SIG-M5 treated with dmso at 0.1 percent for 504 hours (cell line): ENCODE results near the gene PAPOLA.
A peak's percentile ranks its signal among the peaks of the same experiment; 100 is the strongest.
"Not testable (repeated sequence)": the region's sequence is repeated elsewhere in the genome, so short reads cannot be mapped to it uniquely, and the experiment has no call there.

Experiments
- DNase-seq: peaks from one replicate; lab custom pipeline; 2025; ENCODE audit not compliant: unreplicated experiment; lab: John Stamatoyannopoulos, UW

The PAPOLA gene

GRCh38 chr14:96502621-96503305 is 581 bp downstream of the PAPOLA start:
- DNase-seq = peak; percentile 54

- no peak for DNase-seq
Observed at GRCh38 chr14:96503306-96503679, 1.1 kb downstream of the PAPOLA start.

DNA sequence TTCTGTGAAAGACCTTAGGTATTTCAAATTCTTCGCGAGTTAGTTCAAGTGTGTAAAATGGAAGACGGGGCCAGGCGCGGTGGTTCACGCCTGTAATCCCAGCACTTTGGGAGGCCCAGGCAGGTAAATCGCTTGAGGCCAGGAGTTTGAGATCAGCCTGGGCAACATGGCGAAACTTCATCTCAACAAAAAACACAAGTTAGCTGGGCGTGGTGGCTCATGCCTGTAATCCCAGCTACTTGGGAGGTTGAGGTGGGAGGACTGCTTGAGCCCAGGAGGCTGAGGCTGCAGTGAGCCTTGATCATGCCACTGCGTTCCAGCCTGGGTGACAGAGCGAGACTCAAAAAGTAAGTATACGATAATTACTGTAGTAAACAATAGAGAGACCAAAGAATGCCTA is 2.2 kb downstream of the PAPOLA start:
- DNase-seq = not testable (repeated sequence)

GRCh38 chr14:96507723-96508122 is 5.5 kb downstream of the PAPOLA start:
- no peak for DNase-seq

GRCh38 chr14:96508900-96509299 is 6.7 kb downstream of the PAPOLA start:
- DNase-seq = no peak

- no peak for DNase-seq
Observed at GRCh38 chr14:96509457-96510090, 7.4 kb downstream of the PAPOLA start.

GRCh38 chr14:96511146-96511545 is 9.0 kb downstream of the PAPOLA start:
- no peak for DNase-seq

DNA sequence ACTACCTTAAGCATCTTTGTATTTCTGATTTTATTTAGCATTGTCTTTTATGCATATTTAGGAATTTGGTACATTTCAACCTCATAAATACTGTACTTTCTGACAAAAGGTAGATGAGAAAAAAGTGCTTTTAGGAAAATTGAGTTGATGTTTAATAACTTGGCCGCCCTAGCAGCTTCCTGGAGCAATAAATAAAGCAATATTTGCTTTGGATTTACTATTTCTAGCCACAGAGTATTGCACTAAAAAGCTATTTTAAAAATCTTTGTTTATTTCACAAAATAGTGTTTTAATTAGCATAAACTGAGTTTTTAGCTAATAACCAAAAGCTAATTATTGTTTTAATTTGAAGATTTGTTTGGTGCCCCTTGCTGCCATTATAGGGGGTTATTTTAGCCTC is 9.5 kb downstream of the PAPOLA start:
- no peak for DNase-seq

DNA sequence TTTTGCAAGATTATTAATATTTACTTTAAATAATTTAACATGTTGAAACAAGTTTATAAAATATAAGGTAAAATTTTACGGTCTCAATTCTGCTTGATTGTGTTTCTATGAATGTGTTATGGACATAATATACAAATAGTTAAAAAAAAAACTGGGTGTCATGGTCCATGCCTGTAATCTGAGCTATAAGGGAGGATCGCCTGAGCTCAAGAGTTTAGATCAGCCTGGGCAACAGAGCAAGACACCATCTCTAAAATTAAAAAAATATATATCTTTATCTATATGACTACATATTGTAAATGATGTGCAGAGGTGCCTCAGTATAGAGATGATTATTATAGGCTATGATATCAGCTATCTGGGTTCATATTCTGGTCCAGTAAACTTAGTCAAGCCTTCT is 9.9 kb downstream of the PAPOLA start:
- DNase-seq = no peak

DNA sequence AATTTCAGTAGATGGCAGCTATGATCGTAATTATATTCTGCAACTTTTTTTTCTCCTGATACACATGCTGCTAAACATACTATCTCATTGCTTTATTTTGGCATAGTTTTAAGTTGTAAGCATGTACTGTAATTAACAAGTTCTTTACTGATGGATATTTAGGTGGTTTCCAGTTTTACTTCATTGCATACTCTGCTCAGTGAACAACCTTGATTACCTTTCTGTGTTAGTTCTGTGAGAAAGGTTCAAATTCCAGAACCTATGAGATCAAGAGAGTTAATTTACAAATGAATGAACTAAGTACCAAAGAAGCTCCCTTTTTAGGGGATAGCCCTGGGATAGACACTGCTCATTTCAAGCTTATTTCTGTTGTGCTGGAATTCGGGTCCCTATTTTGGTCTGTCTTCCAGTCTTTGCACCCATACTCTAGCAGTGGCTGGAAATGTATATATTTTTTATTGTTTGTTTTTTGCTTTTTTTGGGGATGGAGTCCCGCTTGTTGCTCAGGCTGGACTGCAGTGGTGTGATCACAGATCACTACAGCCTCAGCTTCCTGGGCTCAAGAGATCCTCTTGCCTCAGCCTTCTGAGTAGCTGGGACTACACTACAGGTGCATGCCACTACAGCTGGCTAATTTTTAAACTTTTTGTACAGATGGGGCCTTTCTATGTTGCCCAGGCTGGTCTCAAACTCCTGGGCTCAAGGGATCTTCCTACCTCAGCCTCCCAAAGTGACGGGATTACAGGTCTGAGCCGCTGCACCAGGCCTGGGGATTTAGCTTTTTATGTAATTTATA is 10.6 kb downstream of the PAPOLA start:
- DNase-seq = no peak

DNA sequence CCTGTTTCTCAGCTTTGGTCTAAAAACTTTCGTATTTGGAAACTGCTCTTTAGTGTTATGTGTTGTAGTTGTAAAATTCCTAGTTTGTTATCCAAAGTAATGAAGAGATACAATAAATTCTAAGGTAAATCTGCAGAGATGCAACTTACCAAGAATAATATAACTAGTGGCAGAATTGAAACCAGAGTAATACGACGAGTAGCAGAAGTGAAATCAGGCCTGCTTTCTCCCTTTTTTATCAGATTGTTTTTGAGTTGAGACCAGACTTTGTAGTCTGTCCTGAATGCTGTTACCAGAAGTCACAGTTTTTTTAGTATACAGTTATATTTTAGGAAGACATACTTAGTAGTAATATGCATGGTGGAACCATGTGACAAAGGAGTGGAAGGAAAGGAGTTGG is 12.5 kb downstream of the PAPOLA start:
- no peak for DNase-seq

DNA sequence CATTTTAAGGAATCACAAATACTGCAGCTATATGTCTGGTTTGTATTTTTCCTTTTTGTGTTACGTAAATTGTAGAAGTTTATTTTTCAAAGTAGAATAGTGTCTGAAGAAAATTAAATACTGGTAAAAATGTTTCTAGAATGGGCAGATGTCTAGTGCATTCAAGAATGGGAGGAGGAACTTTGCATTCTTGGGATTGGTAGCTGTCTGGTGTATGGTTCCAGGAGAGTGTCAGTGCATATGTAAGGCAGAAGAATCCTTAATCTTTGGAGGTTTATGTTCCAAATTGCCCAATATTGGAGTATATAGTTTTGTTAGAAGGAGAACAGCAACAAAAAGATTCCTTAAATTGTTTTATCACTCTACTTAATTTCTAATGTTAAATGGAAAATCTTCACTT is 13.5 kb downstream of the PAPOLA start:
- DNase-seq = no peak

- no peak for DNase-seq
Observed at GRCh38 chr14:96516351-96516750, 14.2 kb downstream of the PAPOLA start.

- no peak for DNase-seq
Observed at GRCh38 chr14:96519970-96520369, 17.8 kb downstream of the PAPOLA start.

DNA sequence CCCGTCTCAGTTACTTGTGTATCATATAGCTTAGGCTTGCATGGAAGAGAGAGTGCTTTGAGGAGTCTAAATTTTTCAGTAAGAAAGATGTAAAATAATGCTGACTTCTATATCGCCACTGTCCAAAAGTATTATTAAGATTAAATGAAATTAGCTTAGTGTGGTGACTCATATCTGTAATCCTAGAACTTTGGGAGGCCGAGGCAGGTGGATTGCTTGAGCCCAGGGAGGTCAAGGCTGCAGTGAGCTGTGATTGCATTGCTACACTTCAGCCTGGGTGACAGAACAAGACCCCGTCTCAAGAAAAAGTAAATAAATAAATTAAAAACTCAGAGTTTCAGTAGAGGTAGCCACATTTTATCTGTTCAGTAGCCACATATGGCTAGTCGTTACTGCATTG is 23.3 kb downstream of the PAPOLA start:
- DNase-seq = no peak

GRCh38 chr14:96532632-96533031 is 30.4 kb downstream of the PAPOLA start:
- no peak for DNase-seq

GRCh38 chr14:96536807-96537206 is 34.6 kb downstream of the PAPOLA start:
- DNase-seq = no peak

DNA sequence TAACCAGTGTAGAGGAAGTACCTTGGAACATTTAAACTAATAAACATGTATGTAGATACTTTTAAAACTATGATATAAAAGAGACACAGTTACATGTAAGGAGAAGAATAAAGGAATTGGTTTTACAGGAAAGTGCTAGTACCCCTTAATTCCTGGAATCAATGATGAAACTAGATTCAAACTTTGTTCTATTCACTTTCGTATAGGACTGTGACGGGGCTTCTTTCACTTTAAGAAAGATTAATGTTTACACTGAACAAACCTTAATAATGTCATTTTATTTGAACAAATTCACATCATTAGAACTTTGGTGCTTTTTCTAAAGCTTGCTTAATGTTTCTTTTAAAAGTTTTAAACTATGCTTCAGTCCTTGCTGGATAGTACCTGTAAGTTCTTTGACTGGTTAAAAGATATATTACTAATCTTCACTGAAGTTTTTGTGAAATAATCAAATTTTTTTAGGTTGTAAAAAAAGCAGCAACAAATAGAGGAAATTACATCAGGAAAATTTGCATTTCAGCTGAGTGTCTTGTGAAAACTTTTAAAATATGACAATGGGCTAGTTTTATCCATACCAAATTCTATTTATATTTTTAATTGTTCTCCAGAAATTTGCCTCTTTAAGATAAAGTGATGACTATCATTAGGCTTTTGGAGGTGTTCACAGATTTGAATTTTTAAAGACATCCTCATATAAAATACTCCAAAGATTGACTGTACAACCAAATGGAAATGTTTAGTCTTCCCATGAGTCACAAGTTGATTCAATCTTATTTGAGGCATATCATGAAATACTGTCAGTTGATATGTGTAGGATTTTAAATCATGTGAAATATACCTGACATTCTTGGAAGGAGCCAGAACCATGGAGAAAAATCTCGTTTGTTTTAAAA is 36.2 kb downstream of the PAPOLA start:
- DNase-seq = no peak

GRCh38 chr14:96538990-96539317 is 36.8 kb downstream of the PAPOLA start:
- no peak for DNase-seq

GRCh38 chr14:96554315-96554910 is 52.2 kb downstream of the PAPOLA start:
- DNase-seq = no peak

- no peak for DNase-seq
Observed at GRCh38 chr14:96559571-96559970, 57.4 kb downstream of the PAPOLA start.
